HUDEP-2 (cell line): ENCODE results near the gene CLN3.
"Not testable (repeated sequence)": the region's sequence is repeated elsewhere in the genome, so short reads cannot be mapped to it uniquely, and the experiment has no call there.

Experiments used
- DNase-seq, 76 experiments: peaks; one replicate each; lab custom pipeline; 2025; ENCODE audit not compliant: unreplicated experiment in 76 of 76; lab: John Stamatoyannopoulos, UW

The CLN3 gene

DNA sequence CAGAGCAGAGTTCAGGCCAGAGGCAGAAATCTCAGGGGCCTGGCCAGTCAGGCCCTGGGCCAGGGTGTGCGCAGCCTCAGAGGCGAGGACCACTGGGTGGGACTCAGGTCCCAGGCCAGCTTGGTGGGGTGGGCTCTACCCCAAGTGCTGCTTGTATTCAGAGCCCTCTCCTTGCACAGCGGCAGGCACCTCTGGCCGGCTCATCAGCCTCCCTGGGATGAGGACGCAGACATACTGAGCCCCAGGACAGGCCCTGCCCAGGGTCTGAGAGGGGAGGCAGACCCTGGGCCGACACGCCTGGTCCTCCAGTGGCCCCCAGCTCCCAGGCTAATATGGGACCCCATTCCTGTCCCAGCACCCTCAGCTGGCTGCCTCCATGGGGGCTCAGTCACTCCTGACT lies 22.4 kb upstream of the CLN3 start:
- DNase-seq, result no peak

DNA sequence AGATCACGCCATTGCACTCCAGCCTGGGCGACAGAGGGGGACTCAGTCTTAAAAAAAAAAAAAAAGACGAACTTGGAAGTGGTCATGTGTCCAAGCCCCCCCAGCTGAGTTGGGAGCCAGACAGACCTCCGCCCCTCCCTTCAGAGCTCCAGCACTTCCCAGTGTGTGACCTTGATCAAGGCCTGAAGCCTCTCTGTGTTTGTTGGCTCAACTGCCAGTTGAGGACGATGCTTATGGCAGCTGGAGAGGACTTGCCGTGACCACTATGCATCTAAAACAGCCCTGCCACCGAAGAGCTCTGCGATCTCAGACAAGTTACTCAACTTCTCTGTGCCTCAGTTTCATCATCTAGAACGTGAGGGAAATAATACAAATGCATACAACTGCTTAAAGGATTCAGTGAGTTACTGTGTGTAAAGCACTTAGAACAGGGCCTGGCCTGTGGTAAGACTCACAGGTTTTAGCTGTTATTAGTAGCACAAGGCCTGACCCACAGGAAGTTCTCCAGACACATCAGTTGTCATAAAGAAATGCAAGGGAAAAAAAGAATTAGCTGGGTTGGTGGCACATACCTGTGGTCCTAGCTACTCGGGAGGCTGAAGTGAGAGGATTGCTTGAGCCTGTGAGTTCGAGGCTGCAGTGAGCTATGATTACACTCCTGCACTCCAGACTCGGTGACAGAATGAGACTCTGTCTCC lies 21.8 kb upstream of the CLN3 start:
- no peak for DNase-seq

DNA sequence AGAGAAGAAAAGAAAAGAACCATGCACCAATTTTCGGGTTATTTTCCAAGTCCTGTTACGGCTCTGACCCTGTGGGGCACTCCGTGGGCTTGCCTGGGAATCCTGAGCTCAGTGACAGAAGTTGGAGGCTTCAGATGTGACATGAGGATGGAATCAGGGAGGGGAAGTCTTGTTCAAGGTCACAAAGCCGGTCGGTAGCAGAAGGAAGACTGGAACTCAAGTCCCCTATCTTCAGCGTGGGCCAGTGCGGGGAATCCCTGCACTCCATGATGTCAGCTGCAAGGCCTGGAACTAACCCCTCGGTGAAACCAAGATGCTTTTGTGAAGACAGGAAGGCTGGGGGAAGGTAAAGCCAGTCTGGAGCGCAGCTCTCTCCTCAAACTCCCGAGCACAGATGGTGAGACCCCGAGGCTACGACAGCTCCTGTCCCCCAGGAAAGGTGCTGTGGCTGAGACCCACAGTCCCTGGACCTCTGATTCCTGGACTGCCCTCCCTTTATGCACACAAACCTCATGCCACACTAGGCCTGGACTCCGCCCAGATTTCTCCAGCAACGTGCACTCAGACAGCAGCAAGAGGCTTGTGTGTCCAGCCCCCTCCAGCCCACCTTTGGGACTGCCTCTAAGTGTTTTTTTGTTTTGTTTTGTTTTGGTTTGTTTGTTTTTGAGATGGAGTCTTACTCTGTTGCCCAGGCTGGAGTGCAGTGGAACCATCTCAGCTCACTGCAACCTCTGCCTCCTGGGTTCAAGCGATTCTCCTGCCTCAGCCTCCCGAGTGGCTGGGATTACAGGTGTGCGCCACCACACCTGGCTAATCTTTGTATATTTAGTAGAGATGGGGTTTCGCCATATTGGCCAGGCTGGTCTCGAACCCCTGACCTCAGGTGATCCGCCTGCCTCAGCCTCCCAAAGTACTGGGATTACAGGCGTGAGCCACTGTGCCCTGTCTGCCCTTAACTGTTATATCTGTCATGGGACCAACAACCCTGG lies 20.2 kb upstream of the CLN3 start:
- no peak for DNase-seq

DNA sequence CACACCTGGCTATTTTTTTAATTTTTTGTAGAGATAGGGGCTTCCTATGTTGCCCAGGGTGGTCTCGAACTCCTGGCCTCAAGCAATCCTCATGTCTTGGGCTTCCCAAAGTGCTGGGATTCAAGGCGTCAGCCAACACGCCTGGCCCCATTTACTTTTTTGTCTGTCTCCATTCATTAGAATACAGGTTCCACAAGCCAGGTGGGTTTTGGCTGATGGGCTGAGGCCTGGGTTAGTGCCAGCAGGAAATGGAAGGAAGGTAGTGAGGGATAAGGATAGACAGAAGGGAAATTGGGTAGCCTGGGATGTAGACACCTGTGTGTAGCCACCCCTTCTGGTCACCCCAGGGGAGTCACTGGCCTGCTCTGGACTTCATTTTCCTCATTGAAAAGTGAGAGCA lies 19.2 kb upstream of the CLN3 start:
- no peak for DNase-seq

DNA sequence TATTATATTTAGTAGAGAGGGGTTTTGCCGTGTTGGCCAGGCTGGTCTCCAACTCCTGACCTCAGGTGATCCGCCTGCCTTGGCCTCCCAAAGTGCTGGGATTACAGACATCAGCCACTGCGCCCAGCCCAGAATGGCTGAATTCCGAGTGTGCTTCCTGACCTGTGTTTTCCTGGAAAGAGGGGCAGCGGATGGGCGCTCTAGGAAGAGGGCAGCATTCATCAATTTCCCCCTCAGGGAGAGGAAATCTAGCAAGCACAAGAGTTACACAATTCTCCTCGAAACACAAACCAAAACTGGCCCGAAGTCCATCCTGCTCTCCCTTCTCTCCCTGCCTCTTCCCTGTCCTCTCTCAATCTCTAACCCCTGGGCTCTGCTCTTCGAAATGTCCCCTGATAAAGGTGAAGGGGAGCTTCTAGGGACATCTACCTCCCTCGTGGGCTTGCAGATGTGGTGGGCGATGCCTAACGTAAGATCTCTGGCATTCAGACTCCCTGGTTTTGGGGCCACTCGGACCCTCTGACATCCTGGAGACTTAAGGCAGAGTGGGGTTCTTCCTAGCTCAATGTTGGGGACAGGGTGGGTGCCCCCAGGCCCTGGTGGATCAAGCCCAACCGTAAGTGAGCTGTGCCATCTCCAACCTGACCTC lies 13.7 kb upstream of the CLN3 start:
- DNase-seq, result no peak

DNA sequence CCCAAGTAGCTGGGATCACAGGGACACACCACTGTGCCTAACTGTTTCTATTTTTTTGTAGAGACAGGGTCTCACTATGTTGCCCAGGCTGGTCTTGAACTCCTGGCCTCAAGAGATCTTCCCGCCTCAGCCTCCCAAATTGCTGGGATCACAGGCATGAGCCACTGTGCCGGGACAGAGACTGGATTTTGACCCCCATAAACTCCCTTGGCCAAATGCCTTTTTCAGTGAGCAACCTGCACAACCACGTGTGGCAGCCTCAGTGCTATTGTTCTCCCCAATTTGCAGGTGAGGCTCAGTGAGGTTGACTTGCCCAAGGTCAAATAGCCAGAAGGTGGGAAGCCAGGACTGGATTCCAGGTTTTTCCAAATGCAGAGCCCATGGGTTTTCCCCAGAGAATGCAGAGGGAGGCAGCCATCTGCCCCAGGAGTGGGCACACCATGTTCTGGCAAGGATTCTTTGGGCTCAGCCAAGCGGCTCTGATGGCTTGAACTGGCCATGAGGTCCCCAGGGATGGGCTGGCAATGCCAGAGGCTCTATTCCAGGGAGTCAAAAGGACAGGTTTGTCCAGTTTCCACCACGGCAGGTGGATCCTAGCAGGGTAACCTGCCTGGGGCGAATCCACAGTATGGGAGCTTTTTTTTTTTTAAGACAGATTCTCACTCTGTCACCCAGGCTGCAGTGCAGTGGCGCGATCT lies 13.0 kb upstream of the CLN3 start:
- DNase-seq, result no peak

DNA sequence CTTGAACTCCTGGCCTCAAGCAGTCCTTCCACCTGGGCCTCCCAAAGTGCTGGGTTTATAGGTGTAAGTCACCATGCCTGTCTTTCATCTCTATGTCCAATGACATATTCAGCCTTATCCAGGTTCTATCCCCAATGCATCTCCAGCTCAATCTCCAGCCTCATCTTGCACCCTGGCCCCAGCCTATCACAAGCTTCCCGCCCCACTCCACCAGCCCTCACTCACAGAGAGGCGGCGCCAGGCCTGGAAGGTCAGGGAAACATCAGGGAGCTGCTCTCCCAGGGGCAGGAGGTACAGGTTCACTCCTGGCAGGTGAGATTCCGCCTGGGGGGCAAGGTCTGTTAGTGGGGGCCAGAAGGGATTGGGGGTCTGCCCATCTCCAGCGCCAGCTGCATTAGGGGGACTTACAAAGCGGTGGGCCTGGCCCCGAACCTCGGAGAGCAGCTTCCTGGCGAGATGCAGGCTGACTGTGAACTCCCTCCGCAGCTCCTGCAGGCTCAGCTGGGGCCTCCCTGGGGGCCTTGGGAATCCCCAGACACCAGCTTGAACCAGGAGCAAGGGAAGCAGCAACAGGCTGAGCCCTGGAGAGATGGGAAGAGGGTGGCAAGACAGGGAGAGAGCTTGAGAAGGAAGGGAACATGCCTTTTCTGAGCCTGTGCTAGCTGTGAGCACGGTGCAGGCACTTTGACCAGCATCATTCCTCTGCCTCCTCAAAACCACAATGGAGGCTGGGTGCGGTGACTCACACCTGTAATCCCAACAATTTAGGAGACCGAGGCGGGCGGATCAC lies 11.8 kb upstream of the CLN3 start:
- DNase-seq, result no peak

DNA sequence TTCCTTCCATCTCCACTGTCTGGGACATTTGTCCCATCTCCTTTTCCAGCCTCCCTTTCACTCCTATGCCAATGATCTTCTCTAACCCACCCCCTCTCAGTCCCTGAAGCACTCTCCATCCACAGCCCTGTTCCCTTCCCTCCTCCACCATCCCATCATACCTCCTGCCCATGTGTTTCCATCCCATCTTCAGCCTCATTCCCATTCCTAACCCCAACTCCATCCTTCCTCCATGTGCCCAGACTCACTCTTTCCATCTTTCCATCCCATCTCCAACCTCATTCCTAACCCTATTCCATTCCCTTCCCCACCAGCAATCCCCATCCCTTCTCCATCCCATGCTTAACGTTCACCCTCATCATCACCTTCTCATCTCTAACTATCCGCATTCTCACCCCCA lies 10.4 kb upstream of the CLN3 start:
- DNase-seq, result no peak

DNA sequence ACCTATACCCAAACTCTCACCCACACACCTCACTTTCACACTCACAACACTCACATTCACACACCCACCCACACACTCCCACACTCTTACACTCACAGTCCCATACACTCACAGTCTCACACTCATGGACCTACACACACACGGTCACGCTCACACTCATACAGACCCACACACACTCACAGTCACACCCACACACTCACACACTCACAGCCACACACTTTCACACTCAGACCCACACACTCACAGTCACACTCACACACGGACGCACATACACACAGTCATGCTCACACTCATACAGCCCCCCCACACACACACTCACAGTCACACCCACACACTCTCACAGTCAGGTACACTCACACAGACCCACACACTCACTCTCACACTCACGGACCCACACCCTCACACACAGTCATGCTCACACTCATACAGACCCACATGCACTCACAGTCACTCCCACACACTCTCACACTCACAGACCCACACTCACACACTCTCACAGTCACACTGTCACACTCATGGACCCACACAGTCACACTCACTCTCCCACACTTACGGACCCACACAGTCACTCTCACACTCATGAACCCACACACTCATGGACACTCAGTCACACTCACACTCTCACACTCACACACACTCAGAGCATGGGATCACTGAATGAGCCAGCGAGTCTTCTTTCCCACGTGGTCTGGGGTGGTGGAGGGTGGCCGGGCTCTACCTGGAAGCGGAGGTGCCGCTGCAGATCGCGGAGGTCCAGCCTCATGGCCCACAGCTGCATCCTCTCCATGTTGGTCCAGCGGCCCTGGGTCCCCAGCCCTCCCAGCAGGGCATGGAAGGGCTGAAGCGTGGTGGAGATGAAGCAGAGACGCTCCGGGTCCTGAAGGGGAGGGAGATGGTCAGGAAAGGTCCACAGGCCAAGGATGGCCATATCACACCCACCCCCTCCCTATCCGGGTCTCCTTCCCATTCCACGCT lies 9.7 kb upstream of the CLN3 start:
- DNase-seq, result no peak

DNA sequence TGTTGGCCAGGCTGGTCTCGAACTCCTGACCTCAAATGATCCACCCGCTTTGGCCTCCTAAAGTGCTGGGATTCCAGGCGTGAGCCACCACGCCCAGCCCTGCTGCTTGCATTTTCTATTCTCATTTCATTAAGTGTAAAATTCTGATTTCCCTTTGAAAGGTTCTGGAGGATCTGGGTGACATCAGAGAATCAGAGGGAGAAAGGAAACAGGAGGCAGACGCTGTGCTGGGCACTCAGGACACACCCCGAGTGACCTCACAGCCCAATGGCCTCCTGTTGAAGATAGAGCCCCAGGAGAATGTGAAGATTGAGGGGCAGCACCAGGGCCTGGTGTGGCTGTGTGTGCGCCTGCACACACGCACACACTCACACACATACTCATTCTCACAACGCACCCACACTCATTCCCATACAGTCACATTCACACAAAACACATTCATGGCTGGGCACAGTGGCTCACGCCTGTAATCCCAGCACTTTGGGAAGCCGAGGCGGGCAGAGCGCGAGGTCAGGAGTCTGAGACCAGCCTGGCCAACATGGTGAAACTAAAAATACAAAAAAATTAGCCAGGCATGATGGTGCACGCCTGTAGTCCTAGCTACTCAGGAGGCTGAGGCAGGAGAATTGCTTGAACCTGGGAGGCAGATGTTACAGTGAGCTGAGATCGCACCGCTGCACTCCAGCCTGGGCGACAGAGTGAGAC lies 8.8 kb upstream of the CLN3 start:
- not testable (repeated sequence) for DNase-seq

DNA sequence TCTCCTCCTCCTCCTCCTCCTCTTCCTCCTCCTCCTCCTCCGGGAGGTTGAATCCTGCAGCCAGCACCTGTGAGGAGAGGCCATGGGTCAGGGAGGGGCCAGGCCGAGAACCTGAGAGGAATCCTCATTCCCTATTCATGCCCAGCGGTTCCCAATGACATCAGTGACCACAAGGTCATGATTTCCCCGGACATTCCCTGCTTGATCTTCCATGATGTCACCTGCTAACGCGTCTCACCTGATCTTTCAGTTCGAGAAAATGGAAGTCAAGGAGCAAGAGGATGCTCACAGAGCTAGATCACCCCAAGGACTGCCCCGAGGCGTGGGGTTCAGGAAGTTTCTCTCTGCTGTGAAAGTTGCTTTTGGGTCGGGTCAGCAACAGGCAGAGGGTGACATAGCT lies 8.0 kb upstream of the CLN3 start:
- no peak for DNase-seq

DNA sequence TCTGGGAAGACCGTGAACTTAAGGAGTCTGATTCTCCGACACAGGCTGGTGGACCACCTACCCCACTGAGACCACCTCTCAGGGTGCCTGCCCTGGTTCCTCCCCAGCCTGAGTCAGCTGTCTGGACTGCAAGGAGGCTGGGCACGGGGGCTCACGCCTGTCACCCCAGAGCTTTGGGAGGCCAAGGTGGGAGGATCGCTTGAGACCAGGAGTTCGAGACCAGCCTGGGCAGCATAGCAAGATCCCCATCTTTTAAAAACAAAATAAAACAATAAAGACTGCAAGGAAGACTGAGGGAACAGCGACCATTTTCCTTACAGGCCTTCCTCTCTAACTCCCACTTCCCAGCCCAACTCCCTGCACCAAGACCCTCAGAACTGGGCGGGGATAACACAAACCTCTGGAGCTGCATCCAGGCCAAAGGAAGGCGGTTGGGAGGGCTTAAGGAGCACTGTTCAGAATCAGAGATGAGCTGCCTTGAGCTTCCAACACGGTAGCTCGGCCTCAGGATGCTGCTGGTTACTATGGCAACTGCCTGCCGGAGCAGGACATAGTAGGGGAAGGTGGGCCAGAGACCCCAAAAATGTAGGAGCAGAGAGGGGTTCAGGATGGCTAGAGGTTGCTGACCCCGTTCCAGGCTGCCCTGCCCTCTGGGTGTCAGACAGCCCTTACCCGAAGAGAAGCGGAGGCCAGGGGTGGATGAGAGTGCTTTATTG lies 7.0 kb upstream of the CLN3 start:
- no peak for DNase-seq

DNA sequence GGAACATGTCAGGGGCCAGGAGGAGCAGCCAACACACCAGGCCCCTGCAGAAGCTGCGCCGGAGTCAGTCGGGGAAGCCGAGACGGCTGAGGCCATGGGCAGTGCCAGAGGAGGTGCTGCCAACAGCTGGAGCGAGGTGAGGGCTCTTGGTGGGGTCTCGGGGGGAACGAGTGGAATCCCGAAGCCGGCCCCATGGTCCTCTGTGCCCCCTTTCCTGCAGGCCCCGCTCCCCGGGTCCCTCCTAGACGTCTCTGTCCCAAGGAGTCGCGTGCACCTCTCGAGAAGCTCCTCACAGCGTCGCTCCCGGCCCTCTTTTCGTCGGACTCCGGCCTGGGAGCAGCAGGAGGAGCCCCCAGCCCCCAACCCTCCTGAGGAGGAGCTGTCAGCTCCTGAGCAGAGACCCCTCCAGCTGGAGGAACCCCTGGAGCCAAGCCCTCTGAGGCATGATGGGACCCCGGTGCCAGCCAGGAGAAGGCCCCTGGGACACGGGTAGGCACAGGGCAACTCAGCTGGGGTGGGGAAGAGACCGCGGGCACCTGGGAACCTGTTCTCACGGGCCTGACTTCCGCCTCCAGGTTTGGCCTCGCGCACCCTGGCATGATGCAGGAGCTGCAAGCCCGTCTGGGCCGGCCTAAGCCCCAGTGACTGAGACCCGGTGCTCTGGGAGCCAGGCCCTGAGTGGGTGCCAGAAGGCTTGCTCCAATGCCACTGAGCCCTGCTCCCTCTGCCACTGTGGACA lies 6.2 kb upstream of the CLN3 start:
- no peak for DNase-seq

DNA sequence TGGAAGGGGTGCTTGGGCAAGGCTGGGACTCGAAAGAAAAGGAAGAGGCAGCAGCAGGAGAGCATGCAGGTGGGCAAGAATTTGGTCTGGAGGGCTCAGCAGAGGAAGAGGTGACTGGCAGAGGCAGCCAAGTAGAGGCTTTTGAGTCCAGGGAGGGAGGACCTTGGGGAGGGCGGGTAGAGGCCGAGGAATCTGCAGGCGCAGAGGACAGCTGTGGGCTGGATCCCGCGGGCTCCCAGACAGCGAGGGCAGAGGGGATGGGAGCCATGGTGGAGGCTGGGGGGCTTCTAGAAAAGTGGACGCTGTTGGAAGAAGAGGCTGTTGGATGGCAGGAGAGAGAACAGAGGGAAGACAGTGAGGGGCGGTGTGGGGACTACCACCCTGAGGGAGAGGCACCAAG lies 5.5 kb upstream of the CLN3 start:
- DNase-seq, result no peak

DNA sequence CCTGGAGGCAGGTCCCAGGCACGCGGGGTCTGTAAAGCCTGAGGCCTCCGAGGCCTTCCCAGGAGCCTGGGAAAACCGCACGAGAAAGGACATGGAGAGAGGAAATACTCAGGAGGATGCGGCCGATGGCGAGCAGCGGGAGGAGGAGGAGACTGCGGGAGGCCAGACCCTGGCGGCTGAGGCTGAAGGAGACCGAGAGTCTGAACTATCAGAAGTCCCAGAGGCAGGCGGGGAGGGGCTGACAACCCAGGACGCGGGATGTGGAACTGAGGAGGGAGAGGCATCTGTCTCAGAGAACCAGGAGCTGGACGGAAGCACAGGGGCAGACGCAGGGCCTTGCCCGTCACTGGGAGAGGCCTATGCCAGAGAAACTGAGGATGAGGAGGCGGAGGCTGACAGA lies 5.0 kb upstream of the CLN3 start:
- no peak for DNase-seq

DNA sequence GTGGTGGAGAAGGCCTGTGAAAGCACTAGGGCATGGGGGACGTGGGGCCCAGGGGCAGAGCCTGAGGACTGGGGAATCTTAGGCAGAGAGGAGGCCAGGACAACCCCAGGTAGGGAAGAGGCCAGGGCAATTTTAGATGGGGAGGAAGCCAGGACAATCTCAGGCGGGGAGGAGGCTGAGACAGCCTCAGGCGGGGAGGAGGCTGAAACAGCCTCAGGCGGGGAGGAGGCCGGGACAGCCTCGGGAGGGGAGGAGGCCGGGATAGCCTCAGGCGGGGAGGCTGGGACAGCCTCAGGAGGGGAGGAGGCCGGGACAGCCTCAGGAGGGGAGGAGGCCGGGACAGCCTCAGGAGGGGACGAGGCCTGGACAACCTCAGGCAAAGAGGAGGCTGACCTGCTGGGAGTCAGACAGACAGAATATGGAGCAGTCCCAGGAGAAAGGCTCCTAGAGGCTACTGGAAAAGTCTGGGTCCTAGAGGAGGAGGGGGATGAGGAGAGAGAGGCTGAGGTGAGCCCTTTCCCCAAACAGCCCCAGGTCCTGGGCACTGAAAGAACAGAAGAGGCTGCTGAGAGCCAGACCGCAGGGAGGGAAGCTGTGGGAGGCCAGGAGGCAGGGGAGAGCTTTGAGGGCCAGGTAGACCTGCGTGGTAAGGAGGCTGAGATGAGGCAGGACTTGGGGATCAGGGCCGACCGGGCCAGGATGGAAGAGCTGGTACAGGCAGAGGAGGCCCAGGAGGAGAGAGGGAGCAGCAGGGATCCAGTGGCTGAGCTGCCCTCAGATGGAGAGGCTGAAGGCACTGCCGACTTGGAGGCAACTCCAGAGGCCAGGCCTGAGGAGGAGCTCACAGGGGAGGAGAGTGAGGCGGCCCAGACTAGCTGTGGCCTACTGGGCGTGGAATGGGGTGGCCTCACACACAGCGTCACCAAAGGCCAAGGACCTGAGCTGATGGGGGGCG lies 4.2 kb upstream of the CLN3 start:
- DNase-seq, result no peak
